PC-3 (cell line): ENCODE results near the gene RAI1.

Experiments used
- CTCF ChIP-seq: fragments of 300-600 bp; sonication (generic); conservative IDR thresholded peaks from 2 replicates; pipeline ENCODE4 v1.5.1; 2017; ENCODE audit warnings: antibody characterized with exemption, low read depth, mild to moderate bottlenecking, low read length
- EZH2 ChIP-seq: fragments of 300-600 bp; sonication (generic); IDR thresholded peaks from one replicate; pipeline ENCODE4 v1.6.1; 2017; ENCODE audit warnings: antibody characterized with exemption, mild to moderate bottlenecking, low read length; ENCODE audit not compliant: unreplicated experiment
- EZH2phosphoT487 ChIP-seq: fragments of 300-600 bp; sonication (generic); IDR thresholded peaks from 2 replicates; pipeline ENCODE4 v1.6.1; 2018; ENCODE audit warnings: mild to moderate bottlenecking, antibody characterized with exemption, low read length, borderline replicate concordance

GRCh38 chr17:17805575-17805974 lies 124.3 kb downstream of the RAI1 start:
- TF ChIP-seq CTCF = no peak
- TF ChIP-seq EZH2 = no peak
- no peak for TF ChIP-seq EZH2phosphoT487
